ENCODE measurements around the gene AGXT. TPM values are rescaled to one million over a fixed set of nuclear protein-coding genes. Genes with fewer than 3 reads are reported as not detected.

AGXT gene
- polyA plus RNA-seq, 4 donors: 0.27 to 1.8 (median 0.71) TPM

DNA sequence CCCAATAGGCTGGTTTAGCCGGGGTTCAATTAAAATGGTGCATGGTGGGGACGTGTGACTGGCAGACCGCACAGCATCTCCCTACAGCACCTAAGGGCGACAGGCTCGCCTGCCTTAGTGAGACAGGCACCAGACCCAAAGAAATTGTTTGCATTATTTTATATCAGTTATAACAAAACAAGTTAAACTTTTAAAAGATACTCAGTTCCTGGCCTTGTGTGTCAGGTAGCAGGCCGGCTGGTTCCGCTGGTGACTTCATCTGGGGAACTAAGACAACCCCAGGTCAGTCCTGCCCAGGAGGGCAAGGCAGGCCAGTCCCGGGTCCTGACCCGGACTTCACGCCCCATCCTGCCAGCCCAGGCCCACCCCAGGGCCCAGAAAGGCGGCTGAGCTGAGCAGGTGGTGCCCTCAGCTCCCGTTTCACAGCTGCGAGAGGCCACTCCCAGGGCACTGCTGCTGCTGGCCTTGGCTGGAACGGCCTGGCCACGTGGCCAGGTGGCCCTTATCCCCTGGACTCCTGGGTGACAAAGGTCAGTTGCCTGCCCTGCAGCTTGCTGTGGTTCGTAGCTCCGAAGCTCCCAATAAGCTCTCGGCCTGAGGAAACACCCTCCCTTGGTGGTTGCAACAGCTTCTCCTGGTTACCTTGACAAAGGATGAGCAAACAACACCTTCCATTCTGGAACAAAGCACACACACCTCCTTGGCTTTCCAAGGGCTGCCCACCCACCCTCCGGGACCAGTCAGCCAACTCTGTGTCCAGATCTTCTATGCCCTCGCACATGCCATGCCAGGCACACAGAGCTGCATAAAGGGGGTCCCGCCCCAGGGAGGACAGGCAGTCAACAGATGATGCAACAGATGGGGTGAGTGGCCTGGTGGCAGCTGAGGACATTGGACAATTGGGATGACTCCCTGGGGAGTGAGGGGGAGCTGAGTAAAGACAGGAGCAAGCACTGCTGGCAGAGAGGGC, 11.3 kb upstream of the AGXT start:
- no peak overlapping the region for H3K4me3 ChIP-seq (ENCODE audit: low read depth in 1 of 3, low read length in 3 of 3)
- H3K27ac ChIP-seq (ENCODE audit: low read depth in 1 of 3, low read length in 2 of 3): peak overlapping the region in 1 of 3 donors; percentile 72
- WGBS, 3 donors: 42 to 71% (median 45%) methylated on average over 21 of the region's 21 CpGs
- peaks cover 0 to 13% of the 10 kb centered on the region in 2 donors for H3K9me3 ChIP-seq (ENCODE audit: control insufficient read depth in 2 of 2, insufficient read depth in 1 of 2, low read depth in 1 of 2, low read length in 1 of 2)
- H3K36me3 ChIP-seq (ENCODE audit: control insufficient read depth in 3 of 3, insufficient read depth in 2 of 3, low read depth in 1 of 3, low read length in 3 of 3): no peaks in the 10 kb centered on the region
- DNase-seq (peak; percentile 79 to 87), FAIRE-seq (no peak)
- H3K4me1 ChIP-seq (ENCODE audit: control insufficient read depth in 3 of 3, insufficient read depth in 2 of 3, low read depth in 1 of 3, low read length in 2 of 3): peaks cover 0 to 14% (median 4%) of the 10 kb centered on the region in 3 donors
- H3K27me3 ChIP-seq (ENCODE audit: control insufficient read depth in 3 of 3, insufficient read depth in 3 of 3, low read length in 3 of 3): no peaks in the 10 kb centered on the region

DNA sequence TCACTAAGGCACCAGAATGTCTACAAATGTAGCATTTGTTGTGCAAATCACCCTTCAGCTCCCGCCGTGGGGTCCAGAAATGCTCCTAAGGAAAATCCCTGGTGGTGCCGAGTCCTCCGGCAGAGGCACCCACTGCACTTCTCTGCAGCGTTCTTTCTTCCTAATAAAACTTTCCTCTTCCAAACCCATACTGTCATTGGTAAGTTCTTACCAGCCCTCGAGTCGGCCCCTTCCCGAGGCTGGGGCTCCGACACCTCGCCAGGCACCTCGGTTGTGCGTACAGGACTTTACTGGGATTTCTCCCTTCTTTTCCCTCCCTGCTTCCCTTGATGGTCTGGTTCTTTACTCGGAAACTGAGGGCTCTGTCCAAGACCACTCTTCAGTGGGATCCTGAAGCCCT, 10.3 kb upstream of the AGXT start:
- no peak overlapping the region for H3K27ac ChIP-seq (ENCODE audit: low read depth in 1 of 3, low read length in 2 of 3)
- H3K4me3 ChIP-seq (ENCODE audit: low read depth in 1 of 3, low read length in 3 of 3): no peak overlapping the region
- DNase-seq: no peak
- H3K27me3 ChIP-seq (ENCODE audit: control insufficient read depth in 3 of 3, insufficient read depth in 3 of 3, low read length in 3 of 3): no peaks in the 10 kb centered on the region
- H3K36me3 ChIP-seq (ENCODE audit: control insufficient read depth in 3 of 3, insufficient read depth in 2 of 3, low read depth in 1 of 3, low read length in 3 of 3): no peaks in the 10 kb centered on the region
- H3K9me3 ChIP-seq (ENCODE audit: control insufficient read depth in 2 of 2, insufficient read depth in 1 of 2, low read depth in 1 of 2, low read length in 1 of 2): peaks cover 0 to 13% of the 10 kb centered on the region in 2 donors
- no peak for FAIRE-seq
- H3K4me1 ChIP-seq (ENCODE audit: control insufficient read depth in 3 of 3, insufficient read depth in 2 of 3, low read depth in 1 of 3, low read length in 2 of 3): peaks cover 0 to 14% (median 4%) of the 10 kb centered on the region in 3 donors
- WGBS, 3 donors: 88 to 90% (median 89%) methylated on average over 13 of the region's 13 CpGs

DNA sequence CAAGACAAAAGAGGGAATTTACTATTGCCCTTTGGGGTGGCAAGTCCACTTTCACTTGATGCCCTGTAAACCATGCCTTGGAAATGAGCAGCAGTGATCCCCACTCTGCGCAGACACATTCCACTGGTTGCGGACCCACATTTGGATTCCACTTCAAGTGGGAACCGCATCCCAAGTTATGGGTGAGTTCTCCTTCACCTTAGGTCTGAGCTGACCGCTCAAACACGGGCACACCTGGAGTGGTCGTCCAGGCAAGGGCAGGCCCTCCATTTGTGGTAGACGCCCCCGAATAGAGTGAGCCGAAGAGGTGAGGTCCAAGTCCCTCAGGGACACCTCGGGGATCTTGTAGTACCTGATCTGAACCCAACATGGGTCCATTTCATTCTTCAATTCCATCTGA, 9.8 kb upstream of the AGXT start:
- H3K27ac ChIP-seq (ENCODE audit: low read depth in 1 of 3, low read length in 2 of 3): no peak overlapping the region
- no peak overlapping the region for H3K4me3 ChIP-seq (ENCODE audit: low read depth in 1 of 3, low read length in 3 of 3)
- H3K27me3 ChIP-seq (ENCODE audit: control insufficient read depth in 3 of 3, insufficient read depth in 3 of 3, low read length in 3 of 3): no peaks in the 10 kb centered on the region
- H3K9me3 ChIP-seq (ENCODE audit: control insufficient read depth in 2 of 2, insufficient read depth in 1 of 2, low read depth in 1 of 2, low read length in 1 of 2): peaks cover 0 to 13% of the 10 kb centered on the region in 2 donors
- FAIRE-seq (no peak), DNase-seq (no peak)
- 90 to 92% (median 91%) methylated on average over 10 of the region's 10 CpGs for WGBS, 3 donors
- H3K36me3 ChIP-seq (ENCODE audit: control insufficient read depth in 3 of 3, insufficient read depth in 2 of 3, low read depth in 1 of 3, low read length in 3 of 3): no peaks in the 10 kb centered on the region
- H3K4me1 ChIP-seq (ENCODE audit: control insufficient read depth in 3 of 3, insufficient read depth in 2 of 3, low read depth in 1 of 3, low read length in 2 of 3): peaks cover 0 to 14% (median 4%) of the 10 kb centered on the region in 3 donors

DNA sequence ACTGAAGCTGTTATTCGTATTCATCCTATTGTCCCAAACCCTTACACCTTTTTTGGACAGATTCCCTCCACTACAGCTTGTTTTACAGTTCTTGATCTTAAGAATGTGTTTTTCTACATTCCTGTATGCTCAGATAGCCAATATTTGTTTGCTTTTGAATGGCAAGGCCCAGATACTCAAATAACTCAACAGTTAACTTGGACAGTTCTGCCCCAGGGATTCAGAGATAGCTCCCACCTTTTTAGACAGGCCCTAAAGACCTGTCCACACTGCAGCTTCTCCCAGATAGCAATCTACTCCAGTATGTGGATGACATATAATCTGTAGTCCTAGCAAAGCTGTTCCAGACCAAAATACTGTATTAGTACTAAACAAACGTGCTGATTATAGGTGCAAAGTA, 7.1 kb upstream of the AGXT start:
- Histone ChIP-seq H3K4me3 (ENCODE audit: low read depth in 1 of 3, low read length in 3 of 3) (no peak overlapping the region), H3K4me1 (ENCODE audit: control insufficient read depth in 3 of 3, insufficient read depth in 2 of 3, low read depth in 1 of 3, low read length in 2 of 3) (peaks cover 0 to 14% (median 4%) of the 10 kb centered on the region in 3 donors), H3K27ac (ENCODE audit: low read depth in 1 of 3, low read length in 2 of 3) (no peak overlapping the region), H3K27me3 (ENCODE audit: control insufficient read depth in 3 of 3, insufficient read depth in 3 of 3, low read length in 3 of 3) (no peaks in the 10 kb centered on the region), H3K9me3 (ENCODE audit: control insufficient read depth in 2 of 2, insufficient read depth in 1 of 2, low read depth in 1 of 2, low read length in 1 of 2) (no peaks in the 10 kb centered on the region), H3K36me3 (ENCODE audit: control insufficient read depth in 3 of 3, insufficient read depth in 2 of 3, low read depth in 1 of 3, low read length in 3 of 3) (no peaks in the 10 kb centered on the region)
- 84 to 85% (median 84%) methylated on average over 2 of the region's 2 CpGs for WGBS, 3 donors
- no peak for DNase-seq
- no peak for FAIRE-seq

DNA sequence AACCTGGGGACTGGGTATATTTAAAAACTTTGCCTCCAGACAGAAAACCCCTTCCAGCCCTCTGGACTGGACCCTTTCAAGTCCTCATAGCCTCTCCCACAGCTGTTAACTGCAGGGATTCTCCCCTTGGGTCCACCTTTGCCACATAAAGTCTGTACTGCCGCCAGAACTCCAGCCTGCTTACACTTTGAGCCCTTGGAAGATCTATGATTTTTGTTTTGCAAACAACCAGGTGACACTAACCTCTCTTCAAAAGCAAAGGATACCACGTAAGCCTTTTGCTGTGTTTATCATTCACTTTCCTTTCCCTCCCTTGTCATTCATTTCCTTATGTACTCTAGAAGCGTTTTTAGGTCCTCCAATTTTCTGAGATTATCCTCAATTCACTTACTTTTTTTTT, 4.1 kb upstream of the AGXT start:
- Histone ChIP-seq H3K4me3 (ENCODE audit: low read depth in 1 of 3, low read length in 3 of 3) (no peak overlapping the region), H3K9me3 (ENCODE audit: control insufficient read depth in 2 of 2, insufficient read depth in 1 of 2, low read depth in 1 of 2, low read length in 1 of 2) (no peaks in the 10 kb centered on the region), H3K4me1 (ENCODE audit: control insufficient read depth in 3 of 3, insufficient read depth in 2 of 3, low read depth in 1 of 3, low read length in 2 of 3) (no peaks in the 10 kb centered on the region), H3K27ac (ENCODE audit: low read depth in 1 of 3, low read length in 2 of 3) (no peak overlapping the region), H3K36me3 (ENCODE audit: control insufficient read depth in 3 of 3, insufficient read depth in 2 of 3, low read depth in 1 of 3, low read length in 3 of 3) (no peaks in the 10 kb centered on the region), H3K27me3 (ENCODE audit: control insufficient read depth in 3 of 3, insufficient read depth in 3 of 3, low read length in 3 of 3) (no peaks in the 10 kb centered on the region)
- WGBS, 3 donors: 40 to 61% (median 60%) methylated on average over 3 of the region's 3 CpGs
- FAIRE-seq (no peak), DNase-seq (no peak)

DNA sequence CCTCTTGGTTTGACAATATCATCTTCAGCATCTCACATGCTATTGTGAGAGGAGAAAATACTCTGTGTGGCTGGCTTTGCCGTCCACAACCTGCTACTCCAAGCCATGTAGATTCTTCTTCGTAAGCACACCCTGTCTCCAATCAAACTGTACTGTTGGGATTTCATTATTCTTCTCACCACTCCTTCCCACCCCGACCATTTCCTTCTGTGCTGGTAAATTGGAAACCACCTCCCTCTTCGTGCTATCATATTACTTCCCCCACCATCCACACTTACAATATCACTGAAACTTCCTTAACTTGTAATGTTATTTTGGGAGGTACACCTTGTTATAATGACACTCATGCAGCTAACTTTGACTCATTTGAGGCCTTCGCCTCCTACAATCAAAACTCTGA, 3.2 kb upstream of the AGXT start:
- Histone ChIP-seq H3K4me3 (ENCODE audit: low read depth in 1 of 3, low read length in 3 of 3) (no peak overlapping the region), H3K9me3 (ENCODE audit: control insufficient read depth in 2 of 2, insufficient read depth in 1 of 2, low read depth in 1 of 2, low read length in 1 of 2) (no peaks in the 10 kb centered on the region), H3K27ac (ENCODE audit: low read depth in 1 of 3, low read length in 2 of 3) (no peak overlapping the region), H3K27me3 (ENCODE audit: control insufficient read depth in 3 of 3, insufficient read depth in 3 of 3, low read length in 3 of 3) (no peaks in the 10 kb centered on the region), H3K36me3 (ENCODE audit: control insufficient read depth in 3 of 3, insufficient read depth in 2 of 3, low read depth in 1 of 3, low read length in 3 of 3) (no peaks in the 10 kb centered on the region), H3K4me1 (ENCODE audit: control insufficient read depth in 3 of 3, insufficient read depth in 2 of 3, low read depth in 1 of 3, low read length in 2 of 3) (no peaks in the 10 kb centered on the region)
- 80 to 83% (median 82%) methylated on average over 5 of the region's 5 CpGs for WGBS, 3 donors
- FAIRE-seq (no peak), DNase-seq (no peak)

DNA sequence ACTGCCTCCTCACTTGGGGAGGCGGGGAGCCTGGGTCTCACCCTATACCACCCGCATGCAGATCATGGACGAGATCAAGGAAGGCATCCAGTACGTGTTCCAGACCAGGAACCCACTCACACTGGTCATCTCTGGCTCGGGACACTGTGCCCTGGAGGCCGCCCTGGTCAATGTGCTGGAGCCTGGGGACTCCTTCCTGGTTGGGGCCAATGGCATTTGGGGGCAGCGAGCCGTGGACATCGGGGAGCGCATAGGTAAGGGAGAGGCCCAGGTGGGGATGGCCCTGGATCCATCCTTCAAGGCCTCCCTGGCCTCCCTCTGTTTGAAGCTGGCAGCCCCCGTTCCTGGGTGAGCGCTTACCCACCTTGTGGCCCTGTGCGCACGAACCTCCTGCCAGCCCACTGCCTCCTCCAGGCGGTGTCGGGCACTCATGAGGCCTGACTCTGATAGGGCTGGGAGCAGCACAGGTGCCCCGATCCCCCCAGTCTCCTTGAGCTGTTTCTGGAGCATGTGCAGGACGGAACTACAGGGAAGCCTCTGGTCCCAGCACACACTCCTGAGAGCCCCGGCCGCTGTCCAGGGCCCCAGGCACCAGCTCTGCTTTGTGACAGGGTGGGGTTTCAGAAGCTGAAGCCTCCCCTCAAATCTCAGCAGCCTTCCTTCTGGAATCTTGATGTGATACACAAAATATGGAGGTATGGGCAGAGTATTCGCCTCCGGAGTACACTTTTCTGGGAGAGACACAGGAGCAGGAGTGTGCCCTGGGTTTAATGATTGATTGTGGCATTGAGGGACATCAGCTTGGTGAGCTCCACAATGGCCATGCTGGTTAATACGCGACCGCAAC, 708 bp downstream of the AGXT start:
- no peaks in the 10 kb centered on the region for H3K36me3 ChIP-seq (ENCODE audit: control insufficient read depth in 3 of 3, insufficient read depth in 2 of 3, low read depth in 1 of 3, low read length in 3 of 3)
- peaks cover 0 to 12% (median 3%) of the 10 kb centered on the region in 3 donors for H3K4me1 ChIP-seq (ENCODE audit: control insufficient read depth in 3 of 3, insufficient read depth in 2 of 3, low read depth in 1 of 3, low read length in 2 of 3)
- no peaks in the 10 kb centered on the region for H3K27me3 ChIP-seq (ENCODE audit: control insufficient read depth in 3 of 3, insufficient read depth in 3 of 3, low read length in 3 of 3)
- 89 to 91% (median 91%) methylated on average over 22 to 25 of the region's 25 CpGs for WGBS, 3 donors
- no peak overlapping the region for H3K27ac ChIP-seq (ENCODE audit: low read depth in 1 of 3, low read length in 2 of 3)
- DNase-seq: no peak
- no peaks in the 10 kb centered on the region for H3K9me3 ChIP-seq (ENCODE audit: control insufficient read depth in 2 of 2, insufficient read depth in 1 of 2, low read depth in 1 of 2, low read length in 1 of 2)
- no peak for FAIRE-seq
- no peak overlapping the region for H3K4me3 ChIP-seq (ENCODE audit: low read depth in 1 of 3, low read length in 3 of 3)
